Measurements from ENCODE around the gene MATCAP1. TPM values are rescaled to one million over a fixed set of nuclear protein-coding genes. Genes with fewer than 3 reads are reported as not detected.

Gene MATCAP1
- total RNA-seq = 11.7 and 13.4 TPM in 2 replicates

DNA sequence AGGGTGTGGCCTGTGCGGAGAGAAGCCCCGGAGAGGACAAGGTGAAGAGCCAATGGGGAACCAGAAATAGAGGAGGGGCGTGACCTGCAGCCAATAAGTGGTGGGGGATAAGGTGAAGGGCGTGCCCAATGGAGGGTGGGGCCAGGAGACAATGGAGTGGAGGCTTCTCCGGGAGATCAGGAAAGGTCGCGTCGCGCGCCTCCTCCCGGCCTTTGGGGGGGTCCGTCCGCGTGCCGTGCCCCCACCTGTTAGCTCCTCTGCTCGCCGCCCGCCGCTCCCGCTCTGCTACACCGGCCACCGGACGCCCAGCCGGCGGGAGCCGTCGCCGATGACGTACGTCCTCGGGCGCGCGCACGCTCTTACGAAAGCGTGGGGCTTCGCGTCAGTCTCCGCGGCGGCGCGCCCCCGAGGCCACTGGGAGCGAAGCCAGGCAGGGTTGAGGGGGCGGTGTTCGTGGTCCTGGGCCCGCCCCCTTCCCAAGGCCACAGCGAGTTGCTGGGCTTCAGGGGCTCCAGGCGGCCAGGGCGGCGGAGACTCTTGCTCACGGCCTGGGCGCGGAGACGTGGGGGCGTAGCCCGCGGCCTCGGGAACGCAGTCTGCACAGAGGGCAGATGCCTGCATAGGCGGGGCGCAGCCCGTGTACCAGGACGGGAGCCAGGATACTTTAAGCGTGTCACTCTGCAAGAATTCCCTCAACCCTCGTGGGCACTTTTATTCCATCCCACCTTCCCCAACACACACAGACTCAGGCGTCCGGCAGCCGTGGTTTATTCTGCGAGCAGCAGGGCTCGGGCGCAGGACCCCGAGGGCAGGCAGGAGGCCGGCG, at the start of gene MATCAP1:
MATCAP1 (minus strand) TSS at position 337 of the 826 bp plus-strand sequence. CDS start 3,353 bp downstream, outside the sequence.

DNA sequence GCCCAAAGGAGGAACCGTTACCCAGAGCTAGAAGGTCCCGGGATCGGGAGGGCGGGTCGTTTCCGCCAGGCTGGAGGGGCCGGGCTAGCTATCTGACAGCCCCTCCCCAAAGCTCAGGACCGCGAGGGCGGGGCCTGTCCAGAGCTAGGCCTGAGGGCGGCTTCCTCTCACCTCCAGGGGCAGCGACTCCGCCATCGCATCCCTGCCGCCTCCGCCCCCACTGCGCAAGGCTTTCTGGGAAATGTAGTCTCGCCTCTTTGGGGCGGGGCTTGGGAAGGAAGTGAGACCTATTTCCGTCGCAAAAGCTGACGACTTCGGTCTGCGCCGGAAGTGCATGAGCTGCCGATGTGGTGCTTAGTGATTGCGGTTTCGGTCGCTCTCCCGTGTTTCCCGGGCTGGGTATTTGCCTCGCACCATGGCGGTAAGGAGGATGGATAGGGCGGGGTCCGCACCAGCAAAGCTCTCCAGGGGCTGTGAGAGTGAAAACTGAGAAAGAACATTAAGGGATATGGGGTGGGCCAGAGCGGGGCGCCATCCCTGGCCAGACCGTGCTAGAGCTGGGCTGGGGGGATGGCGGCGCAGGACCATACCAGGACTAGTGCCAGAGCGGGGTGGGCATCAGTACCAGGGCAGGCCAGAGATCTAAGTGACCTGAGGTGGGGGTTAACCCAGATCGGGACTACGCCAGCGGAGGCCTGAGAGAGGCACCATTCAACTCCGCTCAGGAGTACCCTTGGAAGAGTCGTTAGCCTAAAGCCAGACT, 43.2 kb upstream of the MATCAP1 start, which contains the start of gene TMEM208:
TMEM208 (plus strand) TSS at position 327 of the 763 bp plus-strand sequence; CDS start at position 416, 89 bp downstream.

DNA sequence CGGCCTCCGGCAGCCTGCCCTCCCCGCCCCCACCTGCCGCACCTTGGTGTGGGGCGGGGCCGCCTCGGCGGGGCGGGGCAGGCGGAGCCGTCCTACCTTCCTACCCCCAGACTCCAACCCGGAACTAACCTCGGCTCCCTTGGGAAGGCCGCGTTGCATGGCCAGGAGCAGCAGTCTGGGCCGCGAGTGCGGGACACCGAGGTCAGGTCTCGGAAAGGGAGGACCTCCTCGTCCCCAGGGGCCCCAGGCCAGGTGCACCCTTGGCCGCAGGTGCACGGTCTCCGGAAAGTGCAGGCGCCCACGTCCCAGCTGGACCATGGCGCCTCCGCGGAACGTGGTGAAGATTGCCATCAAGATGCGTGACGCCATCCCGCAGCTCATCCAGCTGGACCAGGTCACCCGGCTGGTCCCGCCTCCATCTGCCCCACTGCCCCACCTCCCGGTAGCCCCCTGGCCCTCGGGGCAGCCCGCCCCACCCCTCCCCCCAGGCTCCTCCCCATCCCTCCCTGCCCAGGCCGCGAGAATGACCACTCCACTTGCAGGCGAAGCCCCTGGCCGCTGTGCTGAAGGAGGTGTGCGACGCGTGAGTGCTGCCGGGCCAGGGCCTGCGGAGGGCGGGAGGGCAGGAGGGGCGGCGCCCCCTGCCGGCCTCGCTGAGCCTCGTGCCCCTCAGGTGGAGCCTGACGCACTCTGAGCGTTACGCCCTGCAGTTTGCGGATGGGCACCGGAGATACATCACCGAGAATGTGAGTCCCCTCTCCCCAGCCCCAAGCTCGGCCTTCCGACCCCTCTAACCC, 15.4 kb upstream of the MATCAP1 start, which contains the start of gene ELMO3:
ELMO3 (plus strand) TSS at position 121 of the 797 bp plus-strand sequence; CDS start at position 317, 196 bp downstream.

DNA sequence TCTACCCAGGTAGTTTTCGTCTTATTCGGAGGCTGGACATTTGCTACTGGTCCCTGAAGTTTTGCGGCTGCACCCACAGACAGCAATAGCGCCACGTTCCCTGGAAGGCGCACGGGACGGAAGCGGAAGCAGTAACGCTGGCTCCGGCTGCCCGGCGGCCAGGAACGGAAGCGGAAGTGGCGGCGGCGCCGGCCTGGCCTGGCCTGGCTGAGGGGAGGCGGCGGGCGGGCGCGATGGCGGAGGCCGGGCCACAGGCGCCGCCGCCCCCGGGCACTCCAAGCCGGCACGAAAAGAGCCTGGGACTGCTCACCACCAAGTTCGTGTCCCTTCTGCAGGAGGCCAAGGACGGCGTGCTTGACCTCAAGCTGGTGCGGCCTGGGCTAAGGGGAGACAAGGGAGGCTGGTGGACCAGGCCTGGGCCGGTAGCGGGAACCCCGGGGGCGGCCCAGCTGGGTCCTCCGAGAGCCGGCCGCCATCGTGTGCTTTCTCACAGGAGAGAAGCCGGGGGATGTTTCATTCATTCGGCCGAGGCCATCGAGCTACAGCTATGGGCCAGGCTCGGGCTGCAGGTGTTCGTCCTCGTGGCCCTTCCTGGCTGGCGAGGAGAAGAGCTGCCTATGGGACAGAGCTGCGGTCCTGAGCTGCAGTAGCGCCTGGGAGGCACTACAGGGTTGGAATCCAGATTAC, 8.4 kb upstream of the MATCAP1 start, which contains the start of gene E2F4:
E2F4 (plus strand) TSS at position 161 of the 687 bp plus-strand sequence; CDS start at position 234, 73 bp downstream.

DNA sequence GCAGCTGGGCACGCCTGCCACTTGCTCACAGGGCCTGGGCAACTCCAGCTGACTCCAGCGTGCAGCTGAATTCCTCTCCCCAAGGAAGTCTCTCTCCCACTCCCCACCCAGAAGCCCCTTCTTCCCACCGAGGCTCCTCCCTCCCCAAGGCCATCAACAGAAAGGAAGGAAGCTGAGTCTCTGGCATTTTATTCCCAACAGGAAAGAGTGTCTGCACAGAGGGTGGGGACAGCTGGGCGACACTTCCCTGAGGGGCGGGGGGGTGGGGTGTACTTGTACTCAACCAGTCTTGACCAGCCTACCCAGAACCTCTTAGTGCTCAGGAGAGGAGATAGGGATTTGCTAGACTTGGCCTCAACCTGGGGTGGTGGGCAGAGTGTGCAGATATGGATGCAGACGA, 6.3 kb upstream of the MATCAP1 start, which contains the start of gene EXOC3L1:
EXOC3L1 (minus strand) TSS at position 96 of the 400 bp plus-strand sequence. CDS start 460 bp downstream, outside the sequence.

DNA sequence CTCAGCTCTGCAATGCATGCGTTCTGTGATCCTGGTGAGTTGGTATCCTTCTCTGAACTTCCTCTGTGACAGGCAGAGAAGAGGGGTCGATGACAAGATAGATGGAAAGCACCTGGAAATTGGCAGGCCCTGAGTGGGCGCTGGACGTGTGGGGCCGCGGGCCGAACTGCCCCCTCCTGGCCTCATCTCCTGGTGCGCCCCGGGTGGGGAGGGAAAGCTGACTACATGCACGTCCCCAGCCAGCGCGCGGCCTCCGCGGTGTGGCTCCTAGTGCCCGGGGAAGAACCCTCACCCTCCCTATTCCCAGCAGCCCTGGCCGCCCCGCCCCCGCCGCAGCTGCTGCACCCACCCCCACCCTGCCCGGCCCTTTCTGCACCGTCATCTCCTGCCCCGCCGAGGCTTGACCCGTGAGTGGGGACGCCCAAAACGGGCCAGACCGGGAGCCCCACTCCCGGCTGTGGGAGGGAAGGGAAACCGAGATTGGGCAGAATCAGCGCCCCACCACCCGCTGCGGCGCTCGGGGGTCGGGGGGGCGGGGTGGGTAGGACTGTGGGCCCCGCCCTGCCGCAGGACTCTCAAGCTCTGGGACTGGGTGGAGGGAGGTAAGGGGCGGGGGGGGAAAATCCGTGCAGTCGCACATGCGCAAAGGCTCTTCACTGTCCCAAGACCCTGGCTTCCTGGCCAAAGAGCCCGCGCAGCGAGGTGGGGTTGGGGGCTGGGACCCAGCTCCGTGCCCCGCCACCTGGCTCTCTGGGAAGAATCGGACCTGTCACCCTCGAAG, 13.4 kb downstream of the MATCAP1 start, which contains the start of gene NOL3:
NOL3 (plus strand) TSS at position 371 of the 781 bp plus-strand sequence.

DNA sequence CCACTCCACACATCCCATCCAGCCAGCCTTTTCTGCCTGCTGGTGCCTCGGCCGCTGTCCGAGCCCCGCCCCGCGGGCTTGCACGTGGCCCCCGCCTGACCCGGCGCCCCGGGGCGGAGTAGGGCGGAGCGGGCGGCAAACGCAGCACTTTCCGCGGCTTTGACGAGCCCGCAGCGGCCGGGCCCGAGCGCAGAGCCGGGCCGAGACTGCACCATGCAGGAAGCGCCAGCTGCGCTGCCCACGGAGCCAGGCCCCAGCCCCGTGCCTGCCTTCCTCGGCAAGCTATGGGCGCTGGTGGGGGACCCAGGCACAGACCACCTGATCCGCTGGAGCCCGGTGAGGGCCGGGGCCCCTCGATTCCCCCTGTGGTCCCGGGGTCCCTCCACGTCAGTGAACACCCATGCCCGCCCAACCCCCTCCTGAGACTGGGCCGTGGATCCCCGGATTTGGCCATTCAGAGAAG, 19.1 kb downstream of the MATCAP1 start, which contains the start of gene HSF4:
HSF4 (plus strand) TSS at position 147 of the 463 bp plus-strand sequence; CDS start at position 214, 67 bp downstream.

DNA sequence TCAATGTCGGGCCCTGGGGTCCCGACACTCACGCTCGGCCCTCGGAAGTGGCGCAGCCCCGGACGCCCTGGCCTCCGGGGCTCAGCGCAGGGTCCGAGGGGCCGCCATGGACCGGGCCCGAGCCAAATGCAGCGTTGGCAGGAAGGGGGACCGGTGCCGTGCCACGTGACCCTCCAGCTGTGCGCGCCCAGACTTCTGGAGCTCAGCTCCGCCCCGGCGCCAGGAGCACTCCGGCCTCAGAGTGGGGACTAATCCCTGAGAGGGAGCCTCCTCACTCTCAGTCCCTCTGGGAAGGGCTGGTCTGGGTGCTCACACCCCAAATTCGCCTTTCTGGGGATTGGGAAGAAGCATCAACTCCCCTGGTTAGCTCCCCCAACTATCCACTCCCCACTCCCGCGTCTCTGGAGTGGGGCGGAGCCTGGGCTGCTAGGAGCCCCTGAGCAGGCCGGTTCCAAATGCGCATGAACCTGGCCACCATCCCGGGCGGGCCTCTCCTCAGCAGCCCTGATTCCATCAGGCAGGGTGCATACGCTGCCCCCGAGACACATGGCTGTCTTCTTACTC, 32.8 kb downstream of the MATCAP1 start, which contains the start of gene B3GNT9:
B3GNT9 (minus strand) TSS at position 166 of the 564 bp plus-strand sequence. CDS start 513 bp downstream, outside the sequence.

Other genes starting within 250 kb of the MATCAP1 start
- gene CIAO2B, start 249.6 kb downstream of the MATCAP1 start, total RNA-seq = 169 and 285 TPM in 2 replicates
- gene CES2, start 248.4 kb downstream of the MATCAP1 start, total RNA-seq = 12.0 and 17.5 TPM in 2 replicates
- gene CES3, start 222.7 kb downstream of the MATCAP1 start, total RNA-seq = not detected in 2 replicates
- 0.65 and 0.91 TPM in 2 replicates for gene CES4A, start 195.4 kb downstream of the MATCAP1 start, total RNA-seq
- gene CBFB, start 154.8 kb downstream of the MATCAP1 start, total RNA-seq = 143 and 146 TPM in 2 replicates
- gene PHAF1, start 74.0 kb downstream of the MATCAP1 start, total RNA-seq = 7.8 and 10.8 TPM in 2 replicates
- gene B3GNT9, start 33.0 kb downstream of the MATCAP1 start, total RNA-seq = 1.6 and 4.0 TPM in 2 replicates
- gene TRADD, start 24.1 kb downstream of the MATCAP1 start, total RNA-seq = 22.3 and 23.7 TPM in 2 replicates
- gene FBXL8, start 24.0 kb downstream of the MATCAP1 start, total RNA-seq = 2.3 and 5.8 TPM in 2 replicates
- 0.32 and 0.61 TPM in 2 replicates for gene HSF4, start 19.2 kb downstream of the MATCAP1 start, total RNA-seq
- gene NOL3, start 13.4 kb downstream of the MATCAP1 start, total RNA-seq = 7.3 and 12.3 TPM in 2 replicates
- 8.8 and 29.9 TPM in 2 replicates for gene EXOC3L1, start 6.2 kb upstream of the MATCAP1 start, total RNA-seq
- 83.8 and 94.1 TPM in 2 replicates for gene E2F4, start 8.2 kb upstream of the MATCAP1 start, total RNA-seq
- gene ELMO3, start 15.2 kb upstream of the MATCAP1 start, total RNA-seq = 1.3 and 1.5 TPM in 2 replicates
- 36.1 and 47.1 TPM in 2 replicates for gene TMEM208, start 43.2 kb upstream of the MATCAP1 start, total RNA-seq
- 19.3 and 22.7 TPM in 2 replicates for gene FHOD1, start 63.5 kb upstream of the MATCAP1 start, total RNA-seq
- 0.30 and 0.97 TPM in 2 replicates for gene SLC9A5, start 65.0 kb upstream of the MATCAP1 start, total RNA-seq
- 17.5 and 41.0 TPM in 2 replicates for gene PLEKHG4, start 95.6 kb upstream of the MATCAP1 start, total RNA-seq
- gene KCTD19, start 142.8 kb upstream of the MATCAP1 start, total RNA-seq = 0.61 TPM in 1 of 2 replicates, not detected in the other
- 0.61 and 2.3 TPM in 2 replicates for gene LRRC36, start 142.9 kb upstream of the MATCAP1 start, total RNA-seq
- gene TPPP3, start 209.5 kb upstream of the MATCAP1 start, total RNA-seq = 0.15 and 1.9 TPM in 2 replicates
- 4.0 and 7.8 TPM in 2 replicates for gene ZDHHC1, start 232.5 kb upstream of the MATCAP1 start, total RNA-seq
- gene HSD11B2, start 247.2 kb upstream of the MATCAP1 start, total RNA-seq = 0.65 TPM in 1 of 2 replicates, not detected in the other

All from epithelial cell of umbilical artery (primary cell).